HEK293 (cell line): ENCODE measurements around the gene FUCA2.

Experiments
- GLI4 ChIP-seq: fragments of 450-650 bp; formaldehyde crosslinking; IDR thresholded peaks from 2 replicates; pipeline ENCODE4 v1.5.1; 2016; ENCODE audit warnings: missing biosample characterization, missing genetic modification characterization
- KLF16 ChIP-seq: fragments of 450-650 bp; formaldehyde crosslinking; IDR thresholded peaks from 2 replicates; pipeline ENCODE4 v1.5.1; 2017; ENCODE audit warnings: missing biosample characterization, missing genetic modification characterization
- KLF17 ChIP-seq: fragments of 450-650 bp; formaldehyde crosslinking; IDR thresholded peaks from 2 replicates; pipeline ENCODE4 v1.5.1; 2016; ENCODE audit warnings: missing biosample characterization, missing genetic modification characterization
- PRDM1 ChIP-seq: fragments of 450-650 bp; formaldehyde crosslinking; IDR thresholded peaks from 2 replicates; pipeline ENCODE4; 2016; ENCODE audit warnings: missing biosample characterization, missing genetic modification characterization
- PRDM6 ChIP-seq: fragments of 450-650 bp; formaldehyde crosslinking; IDR thresholded peaks from 2 replicates; pipeline ENCODE4 v1.5.1; 2017; ENCODE audit warnings: missing biosample characterization, missing genetic modification characterization
- TSHZ1 ChIP-seq: fragments of 450-650 bp; formaldehyde crosslinking; IDR thresholded peaks from 2 replicates; pipeline ENCODE4 v1.5.1; 2016; ENCODE audit warnings: missing biosample characterization, missing genetic modification characterization, borderline replicate concordance
- ZBTB20 ChIP-seq: fragments of 450-650 bp; formaldehyde crosslinking; IDR thresholded peaks from 2 replicates; pipeline ENCODE4 v1.5.1; 2016; ENCODE audit warnings: missing biosample characterization, missing genetic modification characterization
- ZBTB8A ChIP-seq: fragments of 450-650 bp; formaldehyde crosslinking; IDR thresholded peaks from 2 replicates; pipeline ENCODE4 v1.5.1; 2016; ENCODE audit warnings: missing biosample characterization, missing genetic modification characterization
- ZNF16 ChIP-seq: fragments of 450-650 bp; formaldehyde crosslinking; IDR thresholded peaks from 2 replicates; pipeline ENCODE4 v1.5.1; 2016; ENCODE audit warnings: low read depth, missing biosample characterization, missing genetic modification characterization
- ZNF18 ChIP-seq: fragments of 450-650 bp; formaldehyde crosslinking; IDR thresholded peaks from 2 replicates; pipeline ENCODE4 v1.5.1; 2016; ENCODE audit warnings: missing biosample characterization, missing genetic modification characterization
- ZNF184 ChIP-seq: fragments of 450-650 bp; IDR thresholded peaks from 2 replicates; pipeline ENCODE4 v1.5.1; 2018; ENCODE audit warnings: missing biosample characterization, mild to moderate bottlenecking, missing genetic modification characterization
- ZNF19 ChIP-seq: fragments of 450-650 bp; formaldehyde crosslinking; IDR thresholded peaks from 2 replicates; pipeline ENCODE4; 2016; ENCODE audit warnings: missing biosample characterization, missing genetic modification characterization, low read depth
- ZNF221 ChIP-seq: fragments of 450-650 bp; formaldehyde crosslinking; IDR thresholded peaks from 2 replicates; pipeline ENCODE4 v1.5.1; 2017; ENCODE audit warnings: missing biosample characterization, missing genetic modification characterization, borderline replicate concordance
- ZNF239 ChIP-seq: fragments of 450-650 bp; formaldehyde crosslinking; IDR thresholded peaks from 2 replicates; pipeline ENCODE4 v1.5.1; 2016; ENCODE audit warnings: missing biosample characterization, missing genetic modification characterization
- ZNF529 ChIP-seq: fragments of 450-650 bp; formaldehyde crosslinking; IDR thresholded peaks from 2 replicates; pipeline ENCODE4 v1.5.1; 2017; ENCODE audit warnings: missing genetic modification characterization, missing biosample characterization; ENCODE audit not compliant: insufficient replicate concordance
- ZNF549 ChIP-seq: fragments of 450-650 bp; IDR thresholded peaks from 2 replicates; pipeline ENCODE4 v1.5.1; 2018; ENCODE audit warnings: missing biosample characterization, missing genetic modification characterization, mild to moderate bottlenecking, inconsistent platforms, moderate library complexity
- ZNF561 ChIP-seq: fragments of 450-650 bp; IDR thresholded peaks from 2 replicates; pipeline ENCODE4 v1.5.1; 2018; ENCODE audit warnings: missing biosample characterization, missing genetic modification characterization, borderline replicate concordance
- ZNF585B ChIP-seq: fragments of 450-650 bp; formaldehyde crosslinking; IDR thresholded peaks from 2 replicates; pipeline ENCODE4 v1.5.1; 2016; ENCODE audit warnings: missing biosample characterization, missing genetic modification characterization
- ZNF596 ChIP-seq: fragments of 450-650 bp; IDR thresholded peaks from 2 replicates; pipeline ENCODE4 v1.5.0; 2018; ENCODE audit warnings: missing biosample characterization, mild to moderate bottlenecking, missing genetic modification characterization, moderate library complexity
- ZNF670 ChIP-seq: fragments of 450-650 bp; formaldehyde crosslinking; IDR thresholded peaks from 2 replicates; pipeline ENCODE4 v1.5.1; 2016; ENCODE audit warnings: missing biosample characterization, missing genetic modification characterization, low read depth
- ZNF768 ChIP-seq: fragments of 450-650 bp; formaldehyde crosslinking; IDR thresholded peaks from 2 replicates; pipeline ENCODE4 v1.5.1; 2018; ENCODE audit warnings: missing biosample characterization, mild to moderate bottlenecking, missing genetic modification characterization
- ZSCAN16 ChIP-seq: fragments of 450-650 bp; formaldehyde crosslinking; IDR thresholded peaks from 2 replicates; pipeline ENCODE4 v1.5.1; 2016; ENCODE audit warnings: missing biosample characterization, missing genetic modification characterization
- ZSCAN18 ChIP-seq: fragments of 450-650 bp; formaldehyde crosslinking; IDR thresholded peaks from 2 replicates; pipeline ENCODE4 v1.5.1; 2016; ENCODE audit warnings: missing biosample characterization, missing genetic modification characterization
- ZSCAN5A ChIP-seq: fragments of 450-650 bp; formaldehyde crosslinking; IDR thresholded peaks from 2 replicates; pipeline ENCODE4 v1.5.1; 2016; ENCODE audit warnings: missing biosample characterization, missing genetic modification characterization

The FUCA2 gene

GRCh38 chr6:143450453-143451371, 60.8 kb downstream of the FUCA2 start, which contains the start of the genes ADAT2 and PEX3 (continued):
- TF ChIP-seq ZNF18 (0 out of 2 replicates have a peak, but pooled peaks have one; percentile 39), ZNF19 (tag by site-specific recombination) (no peak), ZNF585B (tag by site-specific recombination) (no peak), ZNF561 (tag by site-specific recombination) (peak; percentile 98), ZNF529 (tag by site-specific recombination) (no peak), GLI4 (tag by site-specific recombination) (peak; percentile 98), KLF16 (peak; percentile 99), ZNF670 (no peak), ZSCAN5A (peak; percentile 99), ZNF239 (tag by site-specific recombination) (peak; percentile 79; the same call in 1 of the 2 replicates), ZNF768 (tag by site-specific recombination) (peak; percentile 22; the same call in 1 of the 2 replicates), ZNF16 (tag by site-specific recombination) (peak; percentile 28; the same call in 1 of the 2 replicates), ZNF549 (peak; percentile 70; the same call in 1 of the 2 replicates), ZNF596 (tag by site-specific recombination) (peak; percentile 50; the same call in 1 of the 2 replicates), PRDM6 (tag by site-specific recombination) (no peak), ZNF221 (peak; percentile 96; the same call in 1 of the 2 replicates), ZBTB8A (tag by site-specific recombination) (0 out of 2 replicates have a peak, but pooled peaks have one; percentile 66), ZSCAN18 (tag by site-specific recombination) (peak; percentile 85; the same call in 1 of the 2 replicates), KLF17 (tag by site-specific recombination) (peak; percentile 96), ZNF184 (tag by site-specific recombination) (peak; percentile 91), ZSCAN16 (tag by site-specific recombination) (peak; percentile 64; the same call in 1 of the 2 replicates), PRDM1 (peak; percentile 36; the same call in 1 of the 2 replicates), ZBTB20 (tag by site-specific recombination) (peak; percentile 98), TSHZ1 (tag by site-specific recombination) (peak; percentile 93)
